GM15510 (cell line): Measurements from ENCODE around the gene CBFA2T3.

Experiments used
- POLR2A ChIP-seq: IDR thresholded peaks from 3 replicates; pipeline ENCODE4 v1.6.1; 2011; ENCODE audit warnings: borderline replicate concordance; ENCODE audit not compliant: insufficient read length; ENCODE audit errors: extremely low read depth

The CBFA2T3 gene

DNA sequence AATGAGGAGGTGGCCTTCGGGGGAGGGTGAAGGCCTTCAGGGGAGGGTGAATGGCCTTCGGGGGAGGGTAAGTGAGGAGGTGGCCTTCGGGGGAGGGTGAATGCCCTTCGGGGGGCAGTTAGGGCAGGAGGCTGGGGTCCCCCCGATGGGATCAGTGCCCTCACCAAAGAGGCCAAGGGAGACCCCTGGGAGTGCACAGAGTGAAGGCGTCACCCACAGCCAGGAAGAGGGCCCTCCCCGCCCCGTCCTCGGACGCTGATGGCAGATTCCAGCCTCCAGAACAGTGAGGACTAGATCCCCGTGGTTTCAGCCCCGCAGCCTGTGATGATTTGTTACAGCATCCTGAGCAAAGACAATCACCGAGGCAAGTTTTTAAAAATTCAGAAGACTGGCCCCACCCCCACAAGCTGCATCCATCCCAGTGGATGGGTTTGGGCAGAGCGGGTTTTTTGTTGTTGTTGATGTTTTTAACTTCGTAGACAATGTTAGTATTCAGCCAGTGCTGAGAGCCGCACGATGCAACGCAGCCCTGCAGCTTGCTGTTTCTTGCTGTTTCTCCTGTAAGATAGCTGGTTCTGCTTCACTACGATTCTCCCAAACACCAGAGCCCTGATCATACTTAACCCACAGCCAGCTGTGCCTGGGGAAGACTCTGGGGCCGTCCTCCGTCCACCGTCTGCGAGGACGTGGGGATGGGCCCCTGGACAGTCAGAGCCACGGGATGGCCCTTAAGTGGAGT is 40.7 kb upstream of the CBFA2T3 start:
- no peak for TF ChIP-seq POLR2A

DNA sequence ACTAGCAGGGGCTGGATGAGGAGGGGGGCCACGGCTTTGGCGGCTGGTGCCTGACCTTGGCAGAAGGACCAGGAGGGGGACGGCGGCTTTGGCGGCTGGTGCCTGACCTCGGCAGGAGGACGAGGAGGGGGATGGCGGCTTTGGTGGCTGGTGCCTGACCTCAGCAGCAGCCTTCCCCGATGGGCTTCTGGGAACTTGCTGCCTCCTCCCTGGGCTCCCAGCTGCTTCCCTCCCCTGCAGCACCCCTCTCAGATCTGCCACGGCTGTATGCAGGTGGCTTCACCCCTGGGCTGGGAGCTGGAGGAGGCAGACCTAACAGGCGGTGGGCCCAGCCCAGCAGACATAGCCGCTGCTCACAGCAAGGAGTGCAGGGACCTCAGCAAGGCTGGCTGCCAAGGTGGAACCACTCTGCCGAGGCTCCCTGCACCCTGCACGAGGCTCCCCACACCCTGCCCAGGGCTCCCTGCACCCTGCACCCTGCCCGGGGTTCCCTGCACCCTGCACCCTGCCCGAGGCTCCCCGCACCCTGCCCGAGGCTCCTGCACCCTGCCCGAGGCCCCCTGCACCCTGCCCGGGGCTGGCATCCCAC is 38.4 kb upstream of the CBFA2T3 start:
- TF ChIP-seq POLR2A = no peak

GRCh38 chr16:89014403-89015230 is 37.6 kb upstream of the CBFA2T3 start:
- TF ChIP-seq POLR2A = no peak

DNA sequence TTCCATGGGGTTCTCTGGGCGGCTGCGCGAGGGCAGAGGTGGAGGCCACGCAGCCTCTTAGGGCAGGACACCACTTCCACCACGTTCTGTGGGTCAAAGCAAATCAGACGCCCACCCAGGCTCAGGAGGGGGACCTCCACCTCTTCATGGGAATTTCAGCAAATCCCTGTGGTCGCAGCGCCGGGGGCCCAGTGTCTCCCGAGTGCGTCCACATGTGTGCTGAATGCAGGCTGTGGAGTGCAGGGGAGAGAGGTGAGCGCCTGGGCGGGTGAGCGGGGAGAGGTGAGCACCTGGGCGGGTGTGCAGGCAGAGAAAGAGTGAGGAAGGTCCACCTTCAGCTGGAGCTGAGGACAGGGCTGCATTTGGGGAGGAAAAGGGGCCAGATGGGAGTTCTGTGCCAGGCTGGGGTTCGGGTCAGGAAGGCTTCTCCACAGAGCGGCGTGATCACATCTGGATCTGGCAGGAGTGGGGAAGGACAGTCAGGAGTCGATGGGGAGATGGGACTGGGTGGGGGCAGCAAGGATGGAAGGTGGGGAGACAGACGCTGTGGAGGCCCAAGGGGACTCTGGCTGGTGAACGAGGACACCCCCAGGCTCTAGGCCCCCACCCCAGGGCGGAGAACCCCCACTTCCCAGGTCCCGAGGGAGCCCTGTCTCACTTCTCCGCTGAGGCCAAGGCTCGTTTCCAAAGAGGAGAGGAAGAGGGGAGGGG is 36.8 kb upstream of the CBFA2T3 start:
- no peak for TF ChIP-seq POLR2A

DNA sequence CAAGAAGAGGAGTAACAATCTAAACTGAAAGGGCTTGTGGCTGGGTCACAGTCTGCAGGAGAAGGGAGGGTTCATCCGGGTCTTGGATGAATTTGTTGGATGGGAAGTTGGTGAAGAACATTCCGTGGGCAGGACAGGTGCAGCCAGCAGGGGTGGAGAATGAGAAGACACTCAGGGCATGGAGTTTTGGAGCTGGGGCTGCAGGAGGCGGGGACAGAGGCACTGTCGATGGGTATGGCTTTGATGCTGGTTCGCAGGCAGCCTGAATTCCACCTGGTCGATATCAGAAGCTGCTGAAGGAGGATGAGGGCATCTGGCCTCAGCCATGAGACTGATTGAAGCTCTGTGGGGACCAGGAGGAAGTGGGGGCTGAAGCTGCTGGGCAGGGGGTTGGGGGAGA is 36.1 kb upstream of the CBFA2T3 start:
- no peak for TF ChIP-seq POLR2A

DNA sequence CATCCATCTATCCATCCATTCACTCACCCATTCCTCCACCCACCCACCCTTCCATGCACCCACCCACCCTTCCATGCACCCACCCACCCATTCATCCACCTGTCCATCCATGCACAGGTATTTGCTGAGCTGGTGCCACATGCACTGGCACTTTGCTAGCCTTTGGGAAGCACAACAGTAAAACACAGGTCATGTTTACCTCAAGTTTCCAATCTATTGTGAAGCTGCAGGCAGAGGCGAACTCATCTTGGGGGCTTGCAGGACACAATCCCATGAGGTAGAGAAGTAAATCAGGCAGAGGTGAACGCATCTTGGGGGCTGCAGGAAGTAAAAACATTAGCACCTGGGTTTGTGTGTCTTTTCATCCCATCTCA is 35.6 kb upstream of the CBFA2T3 start:
- no peak for TF ChIP-seq POLR2A

GRCh38 chr16:89011909-89012621 is 35.1 kb upstream of the CBFA2T3 start:
- TF ChIP-seq POLR2A = no peak

DNA sequence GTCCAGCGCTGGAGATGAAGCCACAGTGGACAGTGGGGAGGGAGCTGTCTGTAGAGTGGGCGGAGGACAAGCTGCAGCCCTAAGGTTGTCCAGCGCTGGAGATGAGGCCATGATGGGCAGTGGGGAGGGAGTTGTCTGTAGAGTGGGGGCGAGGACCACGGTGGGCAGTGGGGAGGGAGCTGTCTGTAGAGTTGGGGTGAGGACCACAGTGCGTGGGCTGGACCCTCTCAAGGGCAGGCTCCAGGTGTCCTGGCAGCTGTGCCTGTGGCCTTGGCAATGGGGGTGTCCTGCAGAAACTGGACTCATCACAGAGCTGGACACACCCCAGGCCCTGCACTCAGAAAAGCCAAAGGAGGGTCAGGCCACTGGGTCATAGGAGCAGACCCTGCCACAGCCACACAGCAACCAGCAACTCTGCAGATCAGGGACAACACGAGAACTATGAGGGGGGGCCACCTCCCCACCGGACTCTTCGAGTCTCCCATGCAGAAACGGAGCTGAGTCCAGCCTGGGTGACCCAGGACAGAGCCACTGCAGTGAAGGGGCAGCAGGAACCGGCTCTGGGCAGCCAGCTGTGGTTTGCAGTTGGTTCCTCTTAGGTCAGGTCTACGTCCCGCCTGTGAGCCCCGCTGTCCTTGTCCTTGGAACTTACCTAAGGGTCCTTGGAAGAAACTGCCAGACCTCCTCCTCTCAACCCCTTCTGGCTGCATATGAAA is 33.4 kb upstream of the CBFA2T3 start:
- no peak for TF ChIP-seq POLR2A

- TF ChIP-seq POLR2A = no peak
Measured at GRCh38 chr16:89009343-89010209, 32.6 kb upstream of the CBFA2T3 start.

DNA sequence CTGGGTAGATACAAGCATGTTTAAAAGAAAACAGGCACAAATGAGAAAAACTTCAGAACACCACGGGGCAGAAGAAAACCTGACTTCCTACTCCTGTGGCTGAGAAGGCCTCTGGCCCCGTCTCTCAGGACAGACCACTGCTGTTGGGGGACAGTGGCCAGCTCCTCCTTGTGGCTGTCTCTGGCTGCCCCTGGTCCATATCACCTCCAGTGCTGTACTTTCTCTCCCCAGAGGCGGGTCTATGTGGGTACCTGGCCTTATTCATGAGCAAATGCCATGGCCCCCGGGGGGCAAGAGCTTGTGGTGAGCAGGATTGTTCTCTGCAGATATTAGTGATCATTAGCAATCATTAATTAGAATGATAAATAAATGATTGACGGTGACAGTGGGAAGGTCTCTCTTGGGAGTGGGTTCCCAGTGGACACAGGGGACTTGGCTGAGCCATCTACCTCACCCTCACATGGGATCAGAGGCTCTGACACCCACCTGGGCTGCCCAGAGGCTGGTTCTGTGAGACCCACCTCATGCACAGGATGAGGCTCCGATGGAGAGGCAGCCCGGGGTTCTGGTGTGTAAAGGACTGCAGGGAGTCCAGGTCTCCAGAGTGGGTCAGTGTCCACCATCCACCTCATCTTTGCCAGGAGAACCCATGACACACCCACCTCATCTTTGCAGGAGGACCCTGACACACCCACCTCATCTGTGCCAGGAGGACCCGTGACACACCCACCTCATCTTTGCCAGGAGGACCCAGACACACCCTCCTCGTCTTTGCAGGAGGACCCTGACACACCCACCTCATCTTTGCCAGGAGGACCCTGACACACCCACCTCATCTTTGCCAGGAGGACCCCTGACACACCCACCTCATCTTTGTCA is 30.6 kb upstream of the CBFA2T3 start:
- no peak for TF ChIP-seq POLR2A

GRCh38 chr16:89006036-89006752 is 29.2 kb upstream of the CBFA2T3 start:
- no peak for TF ChIP-seq POLR2A
